NT2/D1 (cell line): ENCODE measurements around the gene BTRC.

Experiments used
- DNase-seq: peaks from one replicate; pipeline ENCODE4 v3.0.0-alpha.2; 2011; ENCODE audit warnings: low read depth, low spot score
- H3K27me3 ChIP-seq: 2 replicates; pipeline ENCODE4 v1.6.0; 2011; ENCODE audit warnings: mild to moderate bottlenecking; ENCODE audit not compliant: insufficient read length, insufficient read depth
- H3K36me3 ChIP-seq: 2 replicates; pipeline ENCODE4 v1.6.1; 2011; ENCODE audit warnings: mild to moderate bottlenecking, low read length, mixed read lengths; ENCODE audit not compliant: insufficient read depth, insufficient read length
- H3K4me1 ChIP-seq: 2 replicates; pipeline ENCODE4 v1.5.1; 2011; ENCODE audit not compliant: insufficient read depth, insufficient read length
- H3K4me3 ChIP-seq: 2 replicates; pipeline ENCODE4 v1.5.1; 2011; ENCODE audit warnings: low read depth; ENCODE audit not compliant: insufficient read length
- H3K9ac ChIP-seq: 2 replicates; pipeline ENCODE4 v1.6.0; 2011; ENCODE audit warnings: low read depth; ENCODE audit not compliant: insufficient read length
- H3K9me3 ChIP-seq: 2 replicates; pipeline ENCODE4 v1.5.1; 2011; ENCODE audit warnings: mild to moderate bottlenecking, low read length; ENCODE audit not compliant: insufficient read depth
- SUZ12 ChIP-seq: IDR thresholded peaks from 2 replicates; pipeline ENCODE4 v1.6.1; 2011; ENCODE audit not compliant: insufficient read length, insufficient read depth; ENCODE audit errors: extremely low read depth
- YY1 ChIP-seq: IDR thresholded peaks from 2 replicates; pipeline ENCODE4 v1.6.1; 2011; ENCODE audit not compliant: insufficient read length, insufficient read depth
- ZNF274 ChIP-seq: IDR thresholded peaks from 2 replicates; pipeline ENCODE4 v1.6.1; 2011; ENCODE audit warnings: mild to moderate bottlenecking, low read depth, low read length

Gene BTRC

DNA sequence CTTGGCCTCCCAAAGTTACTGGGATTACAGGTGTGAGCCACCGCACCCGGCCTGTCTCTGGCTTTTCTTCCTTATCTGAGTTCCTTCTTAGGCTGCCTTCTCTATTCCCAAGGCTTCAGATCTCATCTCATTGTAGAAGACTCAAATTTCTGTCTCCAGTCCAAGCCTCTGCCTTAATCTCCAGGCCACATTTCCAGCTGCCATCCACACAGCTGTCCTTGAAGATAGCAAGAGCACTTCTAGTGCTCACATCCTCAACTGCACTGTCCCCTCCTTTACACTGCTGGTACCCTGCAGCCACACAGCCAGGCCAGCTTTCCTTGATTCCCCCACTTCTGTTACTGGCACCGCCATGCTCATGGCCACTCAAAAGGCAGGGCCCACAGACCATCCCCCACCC lies 198.5 kb downstream of the BTRC start:
- Histone ChIP-seq H3K36me3 (peaks cover 8% of the 10 kb centered on the region), H3K9ac (no peak overlapping the region), H3K4me3 (no peak overlapping the region), H3K27me3 (no peaks in the 10 kb centered on the region), H3K4me1 (no peaks in the 10 kb centered on the region), H3K9me3 (no peaks in the 10 kb centered on the region)
- no peak for DNase-seq
- TF ChIP-seq SUZ12 (no peak), YY1 (no peak), ZNF274 (no peak)

DNA sequence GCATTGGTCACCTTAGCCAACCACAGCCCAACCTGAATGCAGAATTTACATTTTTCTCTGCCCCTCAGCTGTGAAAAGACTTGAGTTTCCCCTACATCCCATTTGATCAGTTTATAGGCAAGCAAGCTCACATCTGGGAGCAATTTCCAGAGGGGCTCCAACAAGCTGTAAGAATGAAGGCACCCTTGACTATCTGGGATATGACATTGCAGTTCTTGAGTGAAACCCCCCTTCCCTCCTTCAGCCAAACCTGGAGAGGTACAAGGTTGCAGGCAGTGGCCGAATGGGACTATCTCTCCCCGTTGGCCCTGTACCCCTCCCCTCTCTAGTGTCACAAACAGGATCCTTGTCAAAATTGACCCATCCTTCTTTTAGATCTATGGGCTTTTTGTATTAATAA lies 203.6 kb downstream of the BTRC start:
- no peak overlapping the region for H3K9ac ChIP-seq
- no peaks in the 10 kb centered on the region for H3K4me1 ChIP-seq
- no peaks in the 10 kb centered on the region for H3K36me3 ChIP-seq
- TF ChIP-seq YY1 (no peak), ZNF274 (no peak), SUZ12 (no peak)
- no peak overlapping the region for H3K4me3 ChIP-seq
- no peaks in the 10 kb centered on the region; the same call in 1 of the 2 replicates for H3K9me3 ChIP-seq
- no peaks in the 10 kb centered on the region for H3K27me3 ChIP-seq
- no peak for DNase-seq

DNA sequence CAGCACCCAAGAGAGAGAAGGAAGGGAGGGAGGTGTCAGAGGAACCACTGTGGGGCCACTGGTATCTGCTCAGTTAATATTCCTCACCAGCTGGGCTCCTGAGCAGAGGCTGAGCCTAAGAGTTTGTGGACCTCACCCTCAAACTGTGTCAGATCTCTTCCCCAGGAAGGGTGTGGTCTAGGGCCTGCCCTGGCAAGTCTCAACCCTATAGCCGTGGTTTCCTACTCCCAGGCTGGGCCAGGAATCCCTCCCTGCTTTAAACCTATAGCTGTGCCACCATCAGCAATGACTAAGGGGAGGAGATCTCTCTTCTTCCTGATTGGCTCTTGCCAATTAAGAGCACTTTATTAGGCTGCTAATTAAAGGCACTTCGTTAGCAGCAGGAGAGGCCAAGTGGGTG lies 204.2 kb downstream of the BTRC start:
- Histone ChIP-seq H3K4me3 (no peak overlapping the region), H3K4me1 (no peaks in the 10 kb centered on the region), H3K27me3 (no peaks in the 10 kb centered on the region), H3K36me3 (no peaks in the 10 kb centered on the region), H3K9ac (no peak overlapping the region), H3K9me3 (no peaks in the 10 kb centered on the region; the same call in 1 of the 2 replicates)
- no peak for DNase-seq
- TF ChIP-seq ZNF274: no peak
- TF ChIP-seq YY1: no peak
- TF ChIP-seq SUZ12: no peak

DNA sequence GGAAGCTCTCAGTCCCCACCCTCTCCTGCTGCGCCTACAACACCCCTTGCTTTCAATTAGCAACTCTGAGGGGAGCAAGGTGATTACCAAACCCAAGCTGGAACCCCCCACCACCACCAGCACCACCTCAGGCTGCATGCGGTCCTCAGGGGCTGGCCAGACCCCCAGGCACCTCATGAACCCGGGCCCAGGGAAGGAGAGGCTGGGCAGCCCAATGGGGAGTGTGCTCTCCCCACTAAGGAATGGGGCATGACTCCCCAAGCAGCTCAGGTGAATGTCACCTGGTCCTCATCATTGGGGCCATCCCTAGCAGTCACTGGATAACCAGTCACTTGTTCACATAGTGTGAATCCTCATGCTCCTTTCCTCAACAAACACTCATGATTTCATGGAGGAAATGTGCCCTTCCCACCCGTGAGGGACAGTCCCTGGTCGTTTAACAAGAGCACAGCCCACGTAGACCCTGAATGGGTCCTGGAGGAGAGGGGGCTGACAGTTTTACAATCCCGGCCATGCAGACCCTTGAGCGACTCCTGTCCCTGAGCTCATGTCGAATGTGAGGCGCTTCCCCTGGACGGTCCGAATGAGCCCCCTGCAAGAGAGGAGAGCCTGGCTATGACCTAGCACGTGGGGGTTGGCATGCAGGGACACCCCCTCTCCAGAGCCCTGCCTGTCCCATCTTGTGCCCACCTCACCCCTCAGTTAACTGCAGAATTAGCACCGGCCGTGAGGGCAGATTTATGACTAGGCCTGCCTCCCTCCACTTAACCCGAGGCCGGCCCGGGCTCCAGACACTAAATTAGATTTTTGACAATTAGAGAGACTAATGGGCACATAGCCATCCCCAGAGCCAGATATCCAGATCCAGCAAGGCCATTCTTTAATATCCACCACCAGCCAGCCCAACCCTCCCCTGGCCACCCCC lies 205.0 kb downstream of the BTRC start:
- H3K4me1 ChIP-seq: no peaks in the 10 kb centered on the region
- no peaks in the 10 kb centered on the region for H3K27me3 ChIP-seq
- TF ChIP-seq ZNF274 (no peak), YY1 (no peak), SUZ12 (no peak)
- H3K36me3 ChIP-seq: no peaks in the 10 kb centered on the region
- DNase-seq: no peak
- H3K9ac ChIP-seq: no peak overlapping the region
- no peak overlapping the region for H3K4me3 ChIP-seq
- no peaks in the 10 kb centered on the region; the same call in 1 of the 2 replicates for H3K9me3 ChIP-seq

DNA sequence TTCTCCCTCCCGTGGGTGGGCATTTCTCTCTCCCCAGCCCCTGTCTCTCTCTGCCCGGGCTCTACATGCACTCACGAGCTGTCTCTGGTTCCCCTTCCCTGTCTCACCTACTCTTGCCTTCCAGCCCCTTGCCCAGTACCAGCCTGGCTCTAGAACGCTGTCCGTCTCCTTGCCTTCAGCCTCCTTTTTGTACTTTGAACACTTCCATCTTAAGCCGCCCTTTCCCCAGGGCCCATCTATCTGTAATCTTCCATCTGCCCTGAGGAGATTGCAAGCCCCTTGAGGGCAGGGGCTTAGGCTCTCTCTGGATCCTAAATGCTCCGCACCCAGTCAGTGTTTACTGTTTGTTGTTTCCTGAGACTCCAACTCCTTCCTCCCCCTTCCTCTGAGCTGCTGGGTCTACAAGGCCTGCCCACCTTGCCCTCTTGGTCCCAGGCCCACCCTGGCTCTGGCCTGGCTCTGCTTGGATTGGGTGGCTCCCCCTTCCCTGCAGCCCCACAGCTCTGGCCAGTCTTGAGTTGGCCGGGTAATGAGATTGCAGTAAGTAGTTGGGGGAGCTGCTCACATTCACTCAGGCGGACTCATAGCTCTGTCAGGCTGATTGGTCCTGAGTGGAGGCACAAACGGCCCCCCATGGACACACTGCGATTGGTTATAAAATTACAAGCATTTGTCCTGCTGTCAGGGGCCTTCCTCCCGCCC lies 205.8 kb downstream of the BTRC start:
- Histone ChIP-seq H3K4me3 (no peak overlapping the region), H3K4me1 (no peaks in the 10 kb centered on the region), H3K36me3 (no peaks in the 10 kb centered on the region), H3K9me3 (no peaks in the 10 kb centered on the region; the same call in 1 of the 2 replicates), H3K27me3 (no peaks in the 10 kb centered on the region), H3K9ac (no peak overlapping the region)
- no peak for DNase-seq
- TF ChIP-seq SUZ12 (no peak), YY1 (no peak), ZNF274 (no peak)

DNA sequence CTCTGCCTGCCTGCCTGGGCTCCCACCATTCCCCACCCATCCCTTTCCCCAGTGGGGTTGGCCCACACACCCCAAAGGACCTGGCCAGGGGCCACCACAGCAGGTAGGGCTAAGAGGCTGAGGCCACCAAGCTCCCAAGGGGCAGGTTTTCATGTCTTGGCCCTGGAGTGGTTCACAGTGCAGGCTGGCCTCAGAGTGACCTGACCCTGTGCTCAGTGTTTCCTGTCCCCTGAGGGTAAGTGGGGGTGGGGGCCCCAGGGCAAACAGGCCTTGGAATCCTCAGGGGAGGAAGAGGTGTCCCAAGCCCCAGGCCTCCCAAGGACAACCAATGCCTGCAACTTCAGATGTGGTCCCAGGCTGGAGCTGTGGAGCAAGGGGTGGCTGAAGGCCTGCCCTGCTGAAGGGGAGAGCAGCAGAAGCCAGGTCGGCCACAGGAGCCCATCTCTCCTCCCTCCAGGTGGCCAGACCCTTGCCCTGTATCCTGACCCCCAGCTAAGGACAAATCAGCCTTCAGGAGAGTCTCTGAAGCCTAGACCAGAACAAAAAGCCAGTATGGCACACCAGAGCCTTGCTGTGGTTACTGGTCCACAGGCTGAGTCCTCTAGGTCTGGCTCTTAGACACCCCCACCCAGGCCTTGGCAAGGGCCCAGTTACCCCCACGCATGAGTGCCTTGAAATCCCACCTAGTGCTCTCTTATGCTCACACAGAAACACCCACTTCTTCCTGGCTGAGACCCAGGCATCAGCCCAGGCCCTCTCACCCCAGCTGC lies 206.5 kb downstream of the BTRC start:
- H3K4me1 ChIP-seq: no peaks in the 10 kb centered on the region
- H3K9me3 ChIP-seq: no peaks in the 10 kb centered on the region; the same call in 1 of the 2 replicates
- no peak for DNase-seq
- no peak overlapping the region for H3K4me3 ChIP-seq
- TF ChIP-seq ZNF274: no peak
- no peak for TF ChIP-seq SUZ12
- no peak for TF ChIP-seq YY1
- H3K27me3 ChIP-seq: no peaks in the 10 kb centered on the region
- no peaks in the 10 kb centered on the region for H3K36me3 ChIP-seq
- H3K9ac ChIP-seq: no peak overlapping the region
